GM21423 (cell line): ENCODE results near the gene PCDH15.
"Not testable (repeated sequence)": the region's sequence is repeated elsewhere in the genome, so short reads cannot be mapped to it uniquely, and the experiment has no call there.

Experiments
- ATAC-seq: cut with Tn5 transposase; IDR thresholded peaks from one replicate; pipeline ENCODE4 v1.9.1; 2021; ENCODE audit warnings: mild to moderate bottlenecking, moderate library complexity; ENCODE audit not compliant: unreplicated experiment

The PCDH15 gene

DNA sequence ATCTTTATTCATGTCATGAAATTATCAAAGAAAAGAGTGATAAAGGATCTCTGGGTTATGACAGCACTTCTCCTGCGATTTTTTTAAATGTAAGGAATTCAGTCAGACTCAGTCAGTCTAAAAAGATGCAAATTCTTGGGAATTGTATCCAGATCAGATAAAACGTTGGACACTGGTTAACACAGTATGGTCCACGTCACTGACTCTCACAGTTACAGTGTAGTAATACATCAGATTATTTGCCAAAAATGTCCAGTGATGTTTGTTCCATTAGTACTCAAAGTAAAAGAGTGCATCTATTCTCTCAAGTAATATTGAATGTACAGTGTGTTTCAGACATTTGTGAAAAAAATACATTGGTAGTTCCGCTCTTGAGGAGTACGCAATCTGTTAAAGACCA, 224.5 kb downstream of the PCDH15 start:
- no peak for ATAC-seq

DNA sequence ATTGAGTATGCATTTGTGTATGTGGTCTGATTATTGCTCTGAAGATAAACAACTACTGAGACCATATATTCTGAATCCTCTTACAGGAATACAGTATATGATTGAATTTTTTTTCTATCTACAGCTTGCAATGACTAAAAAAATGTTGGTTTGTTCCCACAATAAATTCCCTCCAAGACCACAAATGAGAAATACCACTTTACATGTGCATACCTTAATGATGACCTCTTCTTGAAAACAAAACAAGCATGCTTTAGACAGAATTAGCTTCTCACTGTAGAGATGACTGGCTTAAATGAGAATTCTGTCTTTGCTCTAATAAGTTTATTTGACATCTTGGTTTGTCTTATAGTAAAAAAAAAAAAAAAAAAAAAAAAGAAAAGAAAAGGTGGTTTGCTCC, 241.5 kb downstream of the PCDH15 start:
- ATAC-seq, result no peak

- no peak for ATAC-seq
Observed at GRCh38 chr10:54554028-54554427, 247.0 kb downstream of the PCDH15 start.

DNA sequence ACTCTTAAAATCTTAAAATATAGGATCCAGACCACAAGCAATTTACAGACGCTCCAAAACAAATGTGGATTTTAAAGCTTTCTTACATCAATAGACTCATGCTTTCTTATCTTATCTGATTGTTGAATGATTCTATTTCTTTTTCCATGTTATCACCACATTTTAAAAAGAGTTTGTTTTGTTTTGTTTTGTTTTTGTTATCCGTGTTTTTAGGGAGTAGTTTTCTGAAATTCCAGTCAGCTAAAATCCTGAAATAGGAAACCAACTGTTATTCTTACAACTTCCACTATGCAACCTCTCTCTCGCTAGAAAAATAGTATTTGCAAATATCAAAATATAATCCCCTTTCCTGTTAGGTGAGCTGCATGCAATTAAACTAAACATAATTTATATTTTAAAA, 251.0 kb downstream of the PCDH15 start:
- ATAC-seq, result no peak

DNA sequence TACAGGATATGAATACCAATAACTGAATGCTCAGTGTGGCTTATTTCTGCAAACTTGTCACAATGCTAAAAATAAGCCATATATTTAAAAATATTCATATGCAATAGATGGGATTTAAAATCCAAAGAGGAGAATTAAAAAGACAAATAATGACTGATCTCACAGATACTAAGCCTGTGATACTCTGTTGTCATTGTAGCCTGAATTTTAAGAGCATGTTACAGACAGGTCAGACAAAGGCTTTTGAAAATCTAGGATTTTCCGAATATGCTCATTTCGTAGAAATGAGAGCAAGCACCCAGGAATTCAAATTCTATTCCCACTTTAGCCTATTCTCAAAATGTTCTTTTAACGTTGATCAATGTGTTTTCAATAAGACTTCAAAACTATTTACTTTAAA, 269.7 kb downstream of the PCDH15 start:
- no peak for ATAC-seq

- ATAC-seq, result no peak
Observed at GRCh38 chr10:54530299-54530698, 270.7 kb downstream of the PCDH15 start.

GRCh38 chr10:54525816-54526215, 275.2 kb downstream of the PCDH15 start:
- no peak for ATAC-seq

- ATAC-seq, result not testable (repeated sequence)
Observed at GRCh38 chr10:54515244-54515643, 285.8 kb downstream of the PCDH15 start.

GRCh38 chr10:54503863-54504262, 297.2 kb downstream of the PCDH15 start:
- ATAC-seq, result no peak

- ATAC-seq, result no peak
Observed at GRCh38 chr10:54501929-54502328, 299.1 kb downstream of the PCDH15 start.

- no peak for ATAC-seq
Observed at GRCh38 chr10:54496852-54497251, 304.2 kb downstream of the PCDH15 start.

- ATAC-seq, result no peak
Observed at GRCh38 chr10:54487743-54488142, 313.3 kb downstream of the PCDH15 start.

- no peak for ATAC-seq
Observed at GRCh38 chr10:54485971-54486370, 315.1 kb downstream of the PCDH15 start.

DNA sequence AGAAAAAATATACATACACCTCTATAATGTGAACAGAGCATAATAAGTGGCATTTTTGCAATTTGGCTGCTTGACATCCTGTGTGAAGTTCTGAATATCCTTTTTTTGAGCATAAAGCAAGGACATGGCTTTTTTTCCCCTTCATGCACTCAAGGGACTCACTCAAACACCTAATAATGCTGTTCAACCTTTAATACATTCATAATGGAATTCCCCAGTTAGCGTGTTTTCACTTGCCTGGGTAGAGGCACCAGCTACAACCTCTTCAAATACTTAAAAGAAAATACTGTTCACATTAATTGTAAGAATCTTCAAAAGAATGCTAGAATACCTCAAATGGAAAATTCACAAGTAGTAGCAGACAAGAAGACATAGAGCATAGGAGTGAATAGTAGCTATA, 316.8 kb downstream of the PCDH15 start:
- ATAC-seq, result no peak

DNA sequence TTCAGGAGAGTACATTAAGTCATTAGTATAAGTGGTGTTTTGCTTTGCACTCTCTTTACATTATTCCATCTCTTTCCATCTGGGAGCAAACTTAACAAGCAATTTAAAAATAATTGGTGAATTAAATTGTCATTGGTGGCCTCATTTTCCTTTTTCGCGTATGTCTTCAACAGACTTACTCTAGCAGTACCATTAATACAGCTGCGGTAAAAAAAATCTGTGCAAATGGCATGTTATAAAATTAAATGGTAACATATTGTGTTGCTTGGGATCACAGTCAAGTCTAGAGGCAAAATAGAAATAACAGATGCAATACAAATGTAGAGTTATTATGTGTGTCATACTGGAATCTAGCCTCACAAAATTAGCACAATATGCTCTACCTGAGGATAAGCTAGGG, 322.4 kb downstream of the PCDH15 start:
- no peak for ATAC-seq

DNA sequence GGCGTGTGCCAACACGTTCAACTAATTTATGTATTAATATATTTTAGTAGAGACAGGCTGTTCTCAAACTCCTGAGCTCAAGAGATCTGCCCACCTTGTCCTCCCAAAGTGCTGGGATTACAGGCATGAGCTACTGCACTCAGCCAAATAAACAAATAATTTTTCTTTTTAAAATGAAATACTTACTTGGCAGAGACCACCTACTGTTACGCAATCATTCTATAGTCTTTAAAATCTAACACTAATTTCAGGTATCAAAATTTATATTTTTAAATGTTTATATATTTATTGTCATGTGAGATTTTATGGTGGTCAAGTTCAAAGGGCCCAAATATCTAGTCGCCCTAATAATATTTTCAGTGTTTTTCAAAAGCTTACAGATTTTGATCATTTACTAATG, 323.3 kb downstream of the PCDH15 start:
- no peak for ATAC-seq

DNA sequence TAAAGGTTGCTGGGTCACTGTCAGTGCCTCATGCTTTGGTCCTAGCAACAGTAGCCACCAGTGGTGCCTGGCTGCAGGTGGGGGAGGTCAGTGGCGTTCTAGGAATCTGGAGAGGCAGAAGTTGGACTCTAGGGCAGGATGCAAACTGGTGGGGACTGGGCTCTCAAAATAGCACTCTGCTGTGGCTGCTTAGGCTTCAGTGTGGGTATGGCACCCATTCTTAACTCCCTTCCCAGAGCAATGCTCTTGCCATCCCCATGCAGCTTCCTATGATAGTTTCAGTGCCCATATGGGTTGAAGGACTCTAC, 330.8 kb downstream of the PCDH15 start:
- ATAC-seq, result no peak

DNA sequence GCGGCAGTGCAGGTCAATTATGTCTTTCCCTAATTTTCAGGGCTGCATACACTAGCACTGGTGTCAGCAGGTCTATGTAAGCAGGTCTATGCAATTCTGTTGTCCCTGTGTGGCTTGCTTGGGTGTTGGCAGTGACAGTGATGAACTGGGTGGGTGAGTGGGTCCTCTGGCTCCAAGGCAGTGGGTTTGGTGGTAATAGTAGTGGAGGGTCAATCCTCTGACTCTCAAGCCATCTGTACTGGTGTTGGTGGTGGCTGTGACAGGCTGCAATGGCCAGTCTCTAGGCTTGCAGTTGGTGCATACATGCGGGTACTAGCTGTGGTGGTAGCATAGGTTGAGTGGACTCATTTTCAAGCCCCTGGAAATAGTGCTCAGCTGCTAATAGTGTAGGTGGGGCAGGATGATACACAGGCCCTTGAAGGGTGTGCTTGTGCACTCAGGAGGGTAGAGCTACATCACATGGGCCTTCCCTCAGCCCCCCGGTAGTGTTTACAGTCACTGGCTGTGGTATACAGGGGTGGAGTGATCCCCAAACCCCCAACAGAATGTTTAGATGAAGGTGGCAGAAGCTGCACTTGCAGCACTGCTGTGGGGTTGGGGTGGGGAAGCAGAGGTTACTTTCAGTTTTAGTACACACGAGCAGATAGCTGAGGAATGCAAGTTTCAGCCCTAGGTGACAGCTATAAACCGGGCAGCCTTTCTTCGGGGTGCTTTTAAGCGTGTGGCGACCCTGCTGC, 331.3 kb downstream of the PCDH15 start:
- no peak for ATAC-seq

- ATAC-seq, result no peak
Observed at GRCh38 chr10:54454271-54454670, 346.8 kb downstream of the PCDH15 start.

- ATAC-seq, result no peak
Observed at GRCh38 chr10:54449056-54449455, 352.0 kb downstream of the PCDH15 start.

DNA sequence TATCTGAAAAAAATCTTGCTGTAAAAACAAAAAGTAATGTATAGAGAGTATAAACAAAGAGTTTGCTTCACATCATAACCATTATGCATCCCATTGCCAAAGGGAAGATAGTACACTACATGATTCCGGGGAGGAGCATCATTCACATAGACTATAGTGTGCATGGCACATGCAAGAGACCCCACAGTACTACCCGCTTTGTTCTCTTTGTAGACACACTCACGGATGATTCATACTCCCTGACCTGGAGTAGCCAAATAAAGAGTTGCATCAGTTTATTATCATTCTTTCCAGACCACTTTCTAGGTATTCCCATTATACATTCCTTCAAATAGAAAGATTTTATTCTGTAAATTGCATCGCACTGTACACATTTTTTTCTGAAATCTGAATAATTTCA, 356.9 kb downstream of the PCDH15 start:
- ATAC-seq, result no peak

- ATAC-seq, result no peak
Observed at GRCh38 chr10:54441275-54441674, 359.8 kb downstream of the PCDH15 start.

GRCh38 chr10:54434782-54435181, 366.2 kb downstream of the PCDH15 start:
- peak; percentile 75 for ATAC-seq
